GM23338 (cell line): ENCODE results near the gene RAET1G. TPM values are rescaled to one million over a fixed set of nuclear protein-coding genes. Genes with fewer than 3 reads are reported as not detected.

Source experiments
- ATAC-seq: fragments of 200-7000 bp; cut with Tn5 transposase; 3 replicates; pipeline ENCODE4 v1.9.1; 2020
- DNase-seq: peaks from one replicate; pipeline ENCODE4 v3.0.0-alpha.2; 2015; ENCODE audit warnings: low spot score
- H2AFZ ChIP-seq: fragments of 200-600 bp; sonication (generic); 2 replicates; pipeline ENCODE4 v1.8.0; 2016; ENCODE audit warnings: antibody characterized with exemption, mild to moderate bottlenecking, moderate library complexity
- H3F3A ChIP-seq: fragments of 200-600 bp; sonication (generic); replicated peaks from 2 replicates; pipeline ENCODE4 v1.8.0; 2017; ENCODE audit warnings: antibody characterized with exemption, mixed run types, low read depth
- H3K27ac ChIP-seq: fragments of 200-600 bp; sonication (generic); 2 replicates; pipeline ENCODE4 v1.6.1; 2016; ENCODE audit warnings: low read depth
- H3K27me3 ChIP-seq: fragments of 200-600 bp; sonication (generic); 2 replicates; pipeline ENCODE4 v1.8.0; 2016; ENCODE audit warnings: mild to moderate bottlenecking, mixed run types, moderate library complexity; ENCODE audit not compliant: insufficient read depth
- H3K36me3 ChIP-seq: fragments of 200-600 bp; sonication (generic); 2 replicates; pipeline ENCODE4 v1.8.0; 2016; ENCODE audit warnings: mild to moderate bottlenecking; ENCODE audit not compliant: insufficient read depth
- H3K4me1 ChIP-seq: fragments of 200-600 bp; sonication (generic); 2 replicates; pipeline ENCODE4 v1.8.0; 2016; ENCODE audit warnings: mild to moderate bottlenecking, moderate library complexity; ENCODE audit not compliant: insufficient read depth
- H3K4me2 ChIP-seq: fragments of 200-600 bp; sonication (generic); 2 replicates; pipeline ENCODE4 v1.7.1; 2017; ENCODE audit warnings: mixed run types
- H3K4me3 ChIP-seq: fragments of 200-600 bp; sonication (generic); 2 replicates; pipeline ENCODE4 v1.6.1; 2016; ENCODE audit warnings: mixed run types
- H3K79me2 ChIP-seq: fragments of 200-600 bp; sonication (generic); replicated peaks from 2 replicates; pipeline ENCODE4 v1.8.0; 2017; ENCODE audit warnings: mild to moderate bottlenecking; ENCODE audit not compliant: insufficient read depth
- H3K9me2 ChIP-seq: fragments of 200-600 bp; sonication (generic); 2 replicates; pipeline ENCODE4 v1.8.0; 2017; ENCODE audit not compliant: insufficient read depth
- H4K20me1 ChIP-seq: fragments of 200-600 bp; sonication (generic); replicated peaks from 2 replicates; pipeline ENCODE4 v1.8.0; 2017; ENCODE audit warnings: mild to moderate bottlenecking; ENCODE audit not compliant: insufficient read depth
- H3K27ac Mint-ChIP-seq: 2 replicates; pipeline ENCODE4 v1.8.0; 2020; ENCODE audit warnings: inconsistent platforms, mild to moderate bottlenecking, moderate library complexity, mixed read lengths
- H3K27me3 Mint-ChIP-seq: 3 replicates; pipeline ENCODE4 v1.8.0; 2022; ENCODE audit warnings: low read depth, mild to moderate bottlenecking, moderate library complexity, mixed read lengths, inconsistent platforms; ENCODE audit not compliant: insufficient read depth, poor library complexity
- H3K36me3 Mint-ChIP-seq: 3 replicates; pipeline ENCODE4 v1.8.0; 2021; ENCODE audit warnings: low read depth, mild to moderate bottlenecking, inconsistent platforms, moderate library complexity, mixed read lengths
- H3K4me1 Mint-ChIP-seq: 3 replicates; pipeline ENCODE4 v1.8.0; 2020; ENCODE audit warnings: mild to moderate bottlenecking, inconsistent platforms, mixed read lengths
- H3K4me3 Mint-ChIP-seq: 3 replicates; pipeline ENCODE4 v1.8.0; 2021; ENCODE audit warnings: moderate library complexity, mild to moderate bottlenecking, inconsistent platforms, mixed read lengths
- H3K9me3 Mint-ChIP-seq: 3 replicates; pipeline ENCODE4 v1.8.0; 2020; ENCODE audit warnings: moderate library complexity, mild to moderate bottlenecking, inconsistent platforms, mixed read lengths
- CREB1 ChIP-seq: fragments of 250-450 bp; sonication (Bioruptor Pico); IDR thresholded peaks from 2 replicates; pipeline ENCODE4 v1.5.0; 2020; ENCODE audit warnings: low read depth, mild to moderate bottlenecking, moderate library complexity
- CTCF ChIP-seq, 2 experiments: fragments of 200-600 bp in 1 of 2; sonication (generic) in 1 of 2; conservative IDR thresholded peaks; 2 replicates each; pipeline versions ENCODE4 v1.5.1 to v1.6.1; 2016 to 2017; ENCODE audit warnings: antibody characterized with exemption in 2 of 2, low read depth in 2 of 2, mild to moderate bottlenecking in 2 of 2, moderate library complexity in 1 of 2
- ETS1 ChIP-seq: IDR thresholded peaks from 2 replicates; pipeline ENCODE4 v1.6.1; 2016; ENCODE audit warnings: antibody characterized with exemption
- EZH2phosphoT487 ChIP-seq: fragments of 200-600 bp; sonication (generic); IDR thresholded peaks from one replicate; pipeline ENCODE4 v1.8.1; 2018; ENCODE audit warnings: antibody characterized with exemption; ENCODE audit not compliant: unreplicated experiment
- JUNB ChIP-seq: IDR thresholded peaks from one replicate; pipeline ENCODE4 v1.6.1; 2016; ENCODE audit warnings: antibody characterized with exemption; ENCODE audit not compliant: unreplicated experiment
- POLR2AphosphoS5 ChIP-seq: IDR thresholded peaks from 2 replicates; pipeline ENCODE4 v1.6.1; 2016; ENCODE audit warnings: antibody characterized with exemption, low read depth
- STAT1 ChIP-seq: IDR thresholded peaks from one replicate; pipeline ENCODE4 v1.6.1; 2016; ENCODE audit warnings: antibody characterized with exemption; ENCODE audit not compliant: unreplicated experiment
- ZNF114 ChIP-seq: fragments of 250-450 bp; sonication (Bioruptor Pico); IDR thresholded peaks from 2 replicates; pipeline ENCODE4 v1.5.0; 2020; ENCODE audit warnings: mild to moderate bottlenecking, moderate library complexity
- ZNF331 ChIP-seq: fragments of 250-450 bp; sonication (Bioruptor Pico); IDR thresholded peaks from 2 replicates; pipeline ENCODE4 v1.5.0; 2020; ENCODE audit warnings: low read depth, mild to moderate bottlenecking, moderate library complexity
- polyA plus RNA-seq: library from polyadenylated mRNA; unstranded; fragments of >200 nt; fragmentation: Nextera tagmentation; extraction: Ambion mirVana; gene quantifications from 2 replicates; pipeline ENCODE4 v1.2.1, GENCODE V29; 2016
- total RNA-seq: library from RNA; depleted of rRNA; stranded (reverse); fragments of >200 nt; shearing (Covaris generic); gene quantifications from 2 replicates; pipeline ENCODE4 v1.2.3, GENCODE V29; 2014
- TF ChIP-seq, protein P1 (sequence below): fragments of 250-450 bp; sonication (Bioruptor Pico); IDR thresholded peaks from 2 replicates; pipeline ENCODE4 v1.5.0; 2020; ENCODE audit warnings: mild to moderate bottlenecking, moderate library complexity

Gene RAET1G
- total and polyA plus RNA-seq, 2 experiments from 2014 or later: not detected

DNA sequence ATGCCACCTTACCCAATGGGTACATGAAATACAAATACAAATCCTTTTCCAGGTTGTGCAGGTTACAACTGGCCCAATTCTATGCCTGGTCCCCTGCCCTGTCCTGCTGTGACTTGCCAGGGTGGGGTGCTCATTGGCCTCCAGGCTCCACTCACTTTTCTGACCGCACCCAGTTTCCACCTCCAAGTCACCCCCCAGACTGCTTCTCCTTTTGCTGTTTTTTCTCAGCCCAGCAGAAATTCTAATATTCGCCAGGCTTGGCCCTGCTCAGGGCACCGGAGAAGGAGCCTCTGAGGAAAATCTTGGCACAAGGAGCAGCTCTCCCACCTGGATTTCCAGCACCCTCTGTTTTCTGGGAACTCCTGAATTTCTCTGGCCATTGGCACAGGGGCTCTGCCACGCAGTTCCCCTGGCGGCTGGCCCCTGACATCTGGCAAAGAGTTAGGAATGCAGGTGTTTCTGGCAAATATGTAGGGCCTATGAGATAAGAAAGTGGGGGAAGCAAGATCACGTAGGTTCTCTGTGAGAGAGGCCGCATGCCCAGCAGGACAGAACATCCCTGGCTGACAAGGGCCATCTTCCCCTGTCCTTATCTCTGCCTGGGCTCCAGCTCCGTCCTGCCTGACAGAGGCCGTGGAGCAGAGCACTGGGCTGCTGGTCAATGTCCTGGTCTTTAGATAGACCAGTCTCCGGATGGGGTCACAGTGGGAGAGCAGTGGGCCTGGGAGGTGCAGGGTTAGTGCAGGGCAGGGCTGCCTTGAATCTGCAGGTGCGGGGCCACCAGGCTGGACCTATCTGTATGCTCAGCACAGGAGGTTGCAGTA, 22.1 kb downstream of the RAET1G start (continued):
- TF ChIP-seq ETS1: no peak
- TF ChIP-seq CTCF (conservative IDR thresholded peaks at IDR 0.05; ENCODE audit: low read depth in 2 of 2): no peak
- TF ChIP-seq CREB1 (CRISPR knock-in tag): no peak
- no peak for TF ChIP-seq STAT1

- Histone ChIP-seq H3K27me3 (no peaks in the 10 kb centered on the region), H3K9me2 (no peaks in the 10 kb centered on the region), H3K4me1 (no peaks in the 10 kb centered on the region; the same call in 1 of the 2 replicates), H3K4me2 (no peak overlapping the region), H2AFZ (no peak overlapping the region), H4K20me1 (no peaks in the 10 kb centered on the region), H3F3A (no peaks in the 10 kb centered on the region), H3K36me3 (no peaks in the 10 kb centered on the region), H3K4me3 (no peak overlapping the region), H3K27ac (no peak overlapping the region), H3K79me2 (no peaks in the 10 kb centered on the region)
- peaks cover 9% of the 10 kb centered on the region for H3K4me1 Mint-ChIP-seq
- peaks cover 18% of the 10 kb centered on the region for H3K27me3 Mint-ChIP-seq
- H3K36me3 Mint-ChIP-seq: no peaks in the 10 kb centered on the region
- no peaks in the 10 kb centered on the region; the same call in 2 of the 3 replicates for H3K9me3 Mint-ChIP-seq
- H3K27ac Mint-ChIP-seq: no peak overlapping the region
- H3K4me3 Mint-ChIP-seq: no peak overlapping the region
- DNase-seq (no peak), ATAC-seq (no peak)
- TF ChIP-seq CTCF (conservative IDR thresholded peaks at IDR 0.05; ENCODE audit: low read depth in 2 of 2) (no peak), JUNB (no peak), EZH2phosphoT487 (no peak), ETS1 (no peak), CREB1 (CRISPR knock-in tag) (no peak), ZNF114 (CRISPR knock-in tag) (no peak), POLR2AphosphoS5 (no peak), ZNF331 (CRISPR knock-in tag) (no peak)
- TF ChIP-seq, protein P1, sequence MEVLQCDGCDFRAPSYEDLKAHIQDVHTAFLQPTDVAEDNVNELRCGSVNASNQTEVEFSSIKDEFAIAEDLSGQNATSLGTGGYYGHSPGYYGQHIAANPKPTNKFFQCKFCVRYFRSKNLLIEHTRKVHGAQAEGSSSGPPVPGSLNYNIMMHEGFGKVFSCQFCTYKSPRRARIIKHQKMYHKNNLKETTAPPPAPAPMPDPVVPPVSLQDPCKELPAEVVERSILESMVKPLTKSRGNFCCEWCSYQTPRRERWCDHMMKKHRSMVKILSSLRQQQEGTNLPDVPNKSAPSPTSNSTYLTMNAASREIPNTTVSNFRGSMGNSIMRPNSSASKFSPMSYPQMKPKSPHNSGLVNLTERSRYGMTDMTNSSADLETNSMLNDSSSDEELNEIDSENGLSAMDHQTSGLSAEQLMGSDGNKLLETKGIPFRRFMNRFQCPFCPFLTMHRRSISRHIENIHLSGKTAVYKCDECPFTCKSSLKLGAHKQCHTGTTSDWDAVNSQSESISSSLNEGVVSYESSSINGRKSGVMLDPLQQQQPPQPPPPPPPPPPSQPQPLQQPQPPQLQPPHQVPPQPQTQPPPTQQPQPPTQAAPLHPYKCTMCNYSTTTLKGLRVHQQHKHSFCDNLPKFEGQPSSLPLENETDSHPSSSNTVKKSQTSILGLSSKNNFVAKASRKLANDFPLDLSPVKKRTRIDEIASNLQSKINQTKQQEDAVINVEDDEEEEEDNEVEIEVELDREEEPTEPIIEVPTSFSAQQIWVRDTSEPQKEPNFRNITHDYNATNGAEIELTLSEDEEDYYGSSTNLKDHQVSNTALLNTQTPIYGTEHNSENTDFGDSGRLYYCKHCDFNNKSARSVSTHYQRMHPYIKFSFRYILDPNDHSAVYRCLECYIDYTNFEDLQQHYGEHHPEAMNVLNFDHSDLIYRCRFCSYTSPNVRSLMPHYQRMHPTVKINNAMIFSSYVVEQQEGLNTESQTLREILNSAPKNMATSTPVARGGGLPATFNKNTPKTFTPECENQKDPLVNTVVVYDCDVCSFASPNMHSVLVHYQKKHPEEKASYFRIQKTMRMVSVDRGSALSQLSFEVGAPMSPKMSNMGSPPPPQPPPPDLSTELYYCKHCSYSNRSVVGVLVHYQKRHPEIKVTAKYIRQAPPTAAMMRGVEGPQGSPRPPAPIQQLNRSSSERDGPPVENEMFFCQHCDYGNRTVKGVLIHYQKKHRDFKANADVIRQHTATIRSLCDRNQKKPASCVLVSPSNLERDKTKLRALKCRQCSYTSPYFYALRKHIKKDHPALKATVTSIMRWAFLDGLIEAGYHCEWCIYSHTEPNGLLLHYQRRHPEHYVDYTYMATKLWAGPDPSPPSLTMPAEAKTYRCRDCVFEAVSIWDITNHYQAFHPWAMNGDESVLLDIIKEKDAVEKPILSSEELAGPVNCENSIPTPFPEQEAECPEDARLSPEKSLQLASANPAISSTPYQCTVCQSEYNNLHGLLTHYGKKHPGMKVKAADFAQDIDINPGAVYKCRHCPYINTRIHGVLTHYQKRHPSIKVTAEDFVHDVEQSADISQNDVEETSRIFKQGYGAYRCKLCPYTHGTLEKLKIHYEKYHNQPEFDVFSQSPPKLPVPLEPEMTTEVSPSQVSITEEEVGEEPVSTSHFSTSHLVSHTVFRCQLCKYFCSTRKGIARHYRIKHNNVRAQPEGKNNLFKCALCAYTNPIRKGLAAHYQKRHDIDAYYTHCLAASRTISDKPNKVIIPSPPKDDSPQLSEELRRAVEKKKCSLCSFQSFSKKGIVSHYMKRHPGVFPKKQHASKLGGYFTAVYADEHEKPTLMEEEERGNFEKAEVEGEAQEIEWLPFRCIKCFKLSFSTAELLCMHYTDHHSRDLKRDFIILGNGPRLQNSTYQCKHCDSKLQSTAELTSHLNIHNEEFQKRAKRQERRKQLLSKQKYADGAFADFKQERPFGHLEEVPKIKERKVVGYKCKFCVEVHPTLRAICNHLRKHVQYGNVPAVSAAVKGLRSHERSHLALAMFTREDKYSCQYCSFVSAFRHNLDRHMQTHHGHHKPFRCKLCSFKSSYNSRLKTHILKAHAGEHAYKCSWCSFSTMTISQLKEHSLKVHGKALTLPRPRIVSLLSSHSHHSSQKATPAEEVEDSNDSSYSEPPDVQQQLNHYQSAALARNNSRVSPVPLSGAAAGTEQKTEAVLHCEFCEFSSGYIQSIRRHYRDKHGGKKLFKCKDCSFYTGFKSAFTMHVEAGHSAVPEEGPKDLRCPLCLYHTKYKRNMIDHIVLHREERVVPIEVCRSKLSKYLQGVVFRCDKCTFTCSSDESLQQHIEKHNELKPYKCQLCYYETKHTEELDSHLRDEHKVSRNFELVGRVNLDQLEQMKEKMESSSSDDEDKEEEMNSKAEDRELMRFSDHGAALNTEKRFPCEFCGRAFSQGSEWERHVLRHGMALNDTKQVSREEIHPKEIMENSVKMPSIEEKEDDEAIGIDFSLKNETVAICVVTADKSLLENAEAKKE (CRISPR knock-in tag): no peak
These were observed 22.8 kb downstream of the RAET1G start for GRCh38 chr6:149899926-149900619.
